IMR-90 (cell line): Measurements from ENCODE around the gene PCBP4. TPM values are rescaled to one million over a fixed set of nuclear protein-coding genes. Genes with fewer than 3 reads are reported as not detected.

Experiments used
- ATAC-seq: fragments of 200-7000 bp; cut with Tn5 transposase; 2 replicates; pipeline ENCODE4 v1.9.1; 2020; ENCODE audit warnings: low read depth, mild to moderate bottlenecking, moderate library complexity
- BruUV-seq: library from RNA; stranded (reverse); fragments of 400-500 nt; replicated peaks from 2 replicates; lab custom pipeline; 2021; lab: Mats Ljungman, UMichigan
- CTCF ChIA-PET: fragments of 300-600 bp; formaldehyde crosslinking; extraction: SDS; loops from one replicate; lab custom pipeline; 2021; ENCODE audit warnings: antibody characterized with exemption; lab: Yijun Ruan, JAX
- POLR2A ChIA-PET: fragments of 300-600 bp; sonication (Branson Sonifier 250); formaldehyde crosslinking; loops from one replicate; lab custom pipeline; 2022; ENCODE audit warnings: antibody characterized with exemption; ENCODE audit not compliant: unreplicated experiment; lab: Charles Lee
- DNase-seq: peaks from one replicate; pipeline ENCODE4 v3.0.0; 2013
- H2AFZ ChIP-seq: replicated peaks from 2 replicates; pipeline ENCODE3; 2013; ENCODE audit warnings: low read length, mild to moderate bottlenecking; ENCODE audit not compliant: poor library complexity
- H2AK5ac ChIP-seq: 2 replicates; pipeline ENCODE4 v1.6.1; 2013; ENCODE audit warnings: low read depth, low read length, inconsistent platforms
- H2AK9ac ChIP-seq: replicated peaks from 2 replicates; pipeline ENCODE3; 2013; ENCODE audit warnings: mild to moderate bottlenecking, low read depth, low read length, moderate library complexity; ENCODE audit not compliant: poor library complexity
- H2BK120ac ChIP-seq: 2 replicates; pipeline ENCODE4 v1.6.1; 2013; ENCODE audit warnings: low read depth, low read length, inconsistent platforms
- H2BK15ac ChIP-seq: 3 replicates; pipeline ENCODE4 v1.6.1; 2013; ENCODE audit warnings: low read depth, low read length, inconsistent platforms
- H2BK20ac ChIP-seq: 2 replicates; pipeline ENCODE4 v1.6.1; 2013; ENCODE audit warnings: low read depth, mild to moderate bottlenecking, inconsistent platforms, low read length, moderate library complexity
- H2BK5ac ChIP-seq: 2 replicates; pipeline ENCODE4 v1.6.1; 2013; ENCODE audit warnings: mild to moderate bottlenecking, low read depth, low read length, inconsistent platforms; ENCODE audit not compliant: poor library complexity, severe bottlenecking
- H3K14ac ChIP-seq: replicated peaks from 2 replicates; pipeline ENCODE4 v1.6.1; 2013; ENCODE audit warnings: low read depth, low read length, inconsistent platforms
- H3K18ac ChIP-seq: 2 replicates; pipeline ENCODE4 v1.6.1; 2013; ENCODE audit warnings: low read depth, low read length, control low read depth
- H3K23ac ChIP-seq: 2 replicates; pipeline ENCODE4 v1.6.1; 2013; ENCODE audit warnings: low read depth, low read length, inconsistent platforms
- H3K27ac ChIP-seq: 2 replicates; pipeline ENCODE4 v1.5.1; 2013; ENCODE audit warnings: mild to moderate bottlenecking, control low read depth, low read length; ENCODE audit not compliant: insufficient read depth
- H3K27me3 ChIP-seq: 2 replicates; pipeline ENCODE4 v1.6.1; 2013; ENCODE audit warnings: low read length; ENCODE audit not compliant: control insufficient read depth, insufficient read depth
- H3K36me3 ChIP-seq: 2 replicates; pipeline ENCODE4 v1.6.1; 2013; ENCODE audit warnings: low read length, mixed read lengths; ENCODE audit not compliant: control insufficient read depth, insufficient read depth
- H3K4ac ChIP-seq: 2 replicates; pipeline ENCODE4 v1.6.1; 2013; ENCODE audit warnings: low read depth, low read length, inconsistent platforms
- H3K4me1 ChIP-seq: 2 replicates; pipeline ENCODE4 v1.6.1; 2013; ENCODE audit warnings: low read length, mixed read lengths; ENCODE audit not compliant: control insufficient read depth, insufficient read depth
- H3K4me2 ChIP-seq: 2 replicates; pipeline ENCODE4 v1.6.1; 2013; ENCODE audit warnings: low read depth, mild to moderate bottlenecking, control low read depth, low read length, moderate library complexity
- H3K4me3 ChIP-seq: 2 replicates; pipeline ENCODE4 v1.5.1; 2013; ENCODE audit warnings: low read depth, mild to moderate bottlenecking, control low read depth, low read length, moderate library complexity; ENCODE audit not compliant: insufficient read depth
- H3K56ac ChIP-seq: 2 replicates; pipeline ENCODE4 v1.6.1; 2013; ENCODE audit warnings: low read length, inconsistent platforms; ENCODE audit not compliant: insufficient read depth; ENCODE audit errors: extremely low read depth
- H3K79me1 ChIP-seq, 2 experiments: 2 replicates each; pipeline ENCODE4 v1.6.1; 2013; ENCODE audit warnings: low read length in 2 of 2, inconsistent platforms in 1 of 2, low read depth in 1 of 2
- H3K9ac ChIP-seq: 2 replicates; pipeline ENCODE4 v1.6.1; 2013; ENCODE audit warnings: low read depth, low read length, control low read depth
- H3K9me1 ChIP-seq: 2 replicates; pipeline ENCODE4 v1.6.1; 2013; ENCODE audit warnings: low read length, inconsistent platforms; ENCODE audit not compliant: insufficient read depth
- H3K9me3 ChIP-seq: 2 replicates; pipeline ENCODE4 v1.6.1; 2013; ENCODE audit warnings: low read length; ENCODE audit not compliant: control insufficient read depth, insufficient read depth
- H4K20me1 ChIP-seq: 2 replicates; pipeline ENCODE4 v1.6.1; 2013; ENCODE audit warnings: low read length, inconsistent platforms; ENCODE audit not compliant: insufficient read depth
- H4K5ac ChIP-seq: 2 replicates; pipeline ENCODE4 v1.6.1; 2013; ENCODE audit warnings: mild to moderate bottlenecking, low read depth, low read length, control low read depth
- H4K8ac ChIP-seq, 2 experiments: 2 replicates each; pipeline ENCODE4 v1.6.1; 2013; ENCODE audit warnings: low read depth in 2 of 2, low read length in 2 of 2, control low read depth in 1 of 2, inconsistent platforms in 1 of 2
- H4K91ac ChIP-seq: 2 replicates; pipeline ENCODE4 v1.6.1; 2013; ENCODE audit warnings: low read depth, low read length, inconsistent platforms; ENCODE audit not compliant: insufficient read depth
- CEBPB ChIP-seq: IDR thresholded peaks from 2 replicates; pipeline ENCODE4 v1.6.1; 2012; ENCODE audit warnings: low read depth, low read length, improper control_type of control experiment
- NFE2L2 ChIP-seq: fragments of 150-350 bp; IDR thresholded peaks from 2 replicates; pipeline ENCODE4 v1.6.1; 2016; ENCODE audit warnings: low read depth, mild to moderate bottlenecking, low read length
- WGBS, 2 experiments: methylation state at CpG; one replicate each; pipeline versions ENCODE4 v1.1.5 to v1.1.7; 2013; ENCODE audit warnings: missing lambda C conversion rate in 2 of 2; ENCODE audit not compliant: insufficient read length in 1 of 2; ENCODE audit errors: extremely low coverage in 2 of 2; 5-methylcytosine and 5-hydroxymethylcytosine counted together
- dilution Hi-C: fragments of 300-500 bp; cut with HindIII; formaldehyde crosslinking; loops from one replicate; pipeline ENCODE4 v1.14.3; 2018; ENCODE audit warnings: low sequenced_read_pairs; ENCODE audit not compliant: unreplicated experiment
- in situ Hi-C: fragments of 300-500 bp; cut with MboI; formaldehyde crosslinking; loops from 3 replicates; pipeline ENCODE4 v1.14.3; 2019; ENCODE audit warnings: low sequenced_read_pairs, inconsistent platforms, mixed read lengths
- intact Hi-C: fragments of 100-400 bp; cut with micrococcal nuclease; formaldehyde crosslinking; loops from 2 replicates; pipeline ENCODE4 v1.10.0; 2022
- polyA plus RNA-seq, 3 experiments: library from polyadenylated mRNA; depleted of rRNA; stranded (reverse); fragments of >200 nt; gene quantifications; 2 replicates each; pipeline ENCODE4 v1.2.3, GENCODE V29; 2012; ENCODE audit warnings: low replicate concordance in 1 of 3
- total RNA-seq: library from RNA; depleted of rRNA; stranded (reverse); fragments of >200 nt; gene quantifications from 2 replicates; pipeline ENCODE4 v1.2.3, GENCODE V29; 2012

The PCBP4 gene
- total and polyA plus RNA-seq, 2 of the 4 experiments (the other 2 are of a cell fraction): 70.8 to 110 TPM

- POLR2A ChIA-PET: interaction anchor here (0.6 kb wide), 2 partner anchors 13 to 1372 kb away, joined by 3 to 5 read pairs; partner anchors contain the start of gene HEMK1
- Histone ChIP-seq H3K9ac (peak overlapping the region; percentile 59), H2BK5ac (no peak overlapping the region), H4K91ac (no peak overlapping the region), H2AFZ (peak overlapping the region; percentile 94), H3K56ac (no peak overlapping the region), H2AK9ac (peak overlapping the region; percentile 96), H4K20me1 (peaks cover 9% of the 10 kb centered on the region), H2BK15ac (no peak overlapping the region), H3K79me1 (peaks cover 21 to 41% of the 10 kb centered on the region in 2 experiments; a peak in 3 of 4 replicates), H3K4me2 (peak overlapping the region; percentile 98), H4K5ac (no peak overlapping the region), H3K14ac (peak overlapping the region; percentile 37; the same call in 1 of the 2 replicates), H3K18ac (no peak overlapping the region), H3K4me3 (peak overlapping the region; percentile 49), H3K23ac (peak overlapping the region; percentile 54; the same call in 1 of the 2 replicates), H3K9me3 (no peaks in the 10 kb centered on the region), H3K9me1 (peaks cover 12% of the 10 kb centered on the region), H3K36me3 (peaks cover 24% of the 10 kb centered on the region), H4K8ac (no peak overlapping the region), H3K27ac (peak overlapping the region; percentile 32; the same call in 1 of the 2 replicates), H2AK5ac (0 out of 2 replicates have a peak overlapping the region, but pooled peaks have one; percentile 2), H3K4ac (0 out of 2 replicates have a peak overlapping the region, but pooled peaks have one; percentile 0), H3K27me3 (no peaks in the 10 kb centered on the region), H3K4me1 (peaks cover 13% of the 10 kb centered on the region), H2BK20ac (no peak overlapping the region), H2BK120ac (no peak overlapping the region)
- in situ Hi-C loops (loop anchor here (25.0 kb wide), 1 partner anchor 554 kb away; the partner anchor contains the start of genes MANF and RBM15B), dilution Hi-C loops (no loop called here), intact Hi-C loops (loop anchor here (5.0 kb wide), 1 partner anchor 201 kb away; no protein-coding TSS in a partner anchor)
- CTCF ChIA-PET: interaction anchor here (0.6 to 1.1 kb wide), 5 partner anchors 11 to 63 kb away, joined by 3 to 6 read pairs (median 4); no protein-coding TSS in a partner anchor
- 30% methylated on average over 5 of the region's 13 CpGs; no CpG with 5 or more reads in 1 of the 2 experiments for WGBS, 2 experiments
- ATAC-seq (no peak), DNase-seq (no peak)
- peak; percentile 36 for TF ChIP-seq CEBPB
- TF ChIP-seq NFE2L2: no peak
- no TSS peak for BruUV-seq
Measured at GRCh38 chr3:51940648-51941462, 26.4 kb downstream of the PCBP4 start.
